ENCODE results near the gene C1QTNF7. TPM values are rescaled to one million over a fixed set of nuclear protein-coding genes. Genes with fewer than 3 reads are reported as not detected.

The C1QTNF7 gene
- total RNA-seq, 1 experiment from 2014 or later, result not detected

- CTCF ChIA-PET, result no interaction called here
- Histone ChIP-seq H3K9me3 (ENCODE audit: control insufficient read depth in 1 of 2, insufficient read depth in 1 of 2, low read depth in 1 of 2, low read length in 2 of 2) (no peaks in the 10 kb centered on the region), H3K9me2 (ENCODE audit: insufficient read depth) (no peaks in the 10 kb centered on the region), H3K36me3 (ENCODE audit: control insufficient read depth in 1 of 2, insufficient read depth in 2 of 2, low read length in 2 of 2) (no peaks in the 10 kb centered on the region), H3K79me2 (ENCODE audit: insufficient read depth, low read length) (no peaks in the 10 kb centered on the region), H3K9ac (ENCODE audit: low read length) (no peak overlapping the region), H3K4me1 (ENCODE audit: control insufficient read depth in 1 of 2, insufficient read depth in 2 of 2, low read length in 2 of 2) (no peaks in the 10 kb centered on the region), H3K4me2 (ENCODE audit: low read length) (no peak overlapping the region), H2AFZ (ENCODE audit: low read depth, low read length, poor library complexity, severe bottlenecking) (no peak overlapping the region), H3K27ac (ENCODE audit: low read depth, low read length) (no peak overlapping the region), H4K20me1 (ENCODE audit: insufficient read depth) (no peaks in the 10 kb centered on the region), H3K27me3 (ENCODE audit: insufficient read depth, low read length) (peaks cover 17% of the 10 kb centered on the region; the same call in 1 of the 2 replicates), H3K4me3 (replicated peaks in 1 of 2; ENCODE audit: low read depth in 1 of 2, low read length in 2 of 2) (no peak overlapping the region)
- POLR2A ChIA-PET, result no interaction called here
- ATAC-seq (no peak), DNase-seq (ENCODE audit: low read depth, low spot score) (no peak)
- intact Hi-C loops (cut with micrococcal nuclease), result no loop called here
- RAD21 ChIA-PET (ENCODE audit: low non-redundant PET in 1 of 2, low total read pairs in 2 of 2, uncharacterized antibody in 2 of 2, unreplicated experiment in 2 of 2), result no interaction called here
- BruUV-seq (replicated peaks), result no TSS peak
- TF ChIP-seq ZFX (IDR thresholded peaks at IDR 0.05) (no peak), REST (IDR thresholded peaks at IDR 0.05; ENCODE audit: low read depth) (no peak), TCF7L2 (IDR thresholded peaks at IDR 0.05; ENCODE audit: borderline replicate concordance, extremely low read depth, insufficient read depth, insufficient read length) (no peak), RAD21 (IDR thresholded peaks at IDR 0.05; ENCODE audit: low read depth) (no peak), CEBPB (IDR thresholded peaks at IDR 0.05; ENCODE audit: low read depth) (no peak), EZH2 (IDR thresholded peaks at IDR 0.05) (no peak), JUND (IDR thresholded peaks at IDR 0.05) (no peak)
Observed at GRCh38 chr4:15459706-15460105, 31.9 kb downstream of the C1QTNF7 start.

DNA sequence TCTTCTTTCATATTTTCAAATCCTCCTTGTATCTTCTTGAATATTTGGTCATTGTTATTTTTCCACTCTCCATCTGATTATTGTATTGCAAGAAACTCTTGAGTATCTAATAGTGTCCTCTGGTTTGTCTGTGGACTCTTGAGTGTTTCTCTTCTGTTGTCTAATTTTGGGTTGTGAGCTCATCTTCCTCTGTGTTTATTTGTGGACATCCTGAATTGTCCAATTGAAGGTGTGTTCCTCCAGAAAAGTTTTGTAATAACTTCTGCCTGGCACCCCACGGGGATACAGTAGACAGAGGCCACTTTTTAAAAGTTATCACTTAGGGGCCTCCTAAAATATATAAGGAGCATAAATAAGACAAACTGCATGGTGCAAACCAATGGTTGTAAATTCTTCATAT, 38.8 kb downstream of the C1QTNF7 start:
- no peak for ATAC-seq
- no peaks in the 10 kb centered on the region for H3K9me2 ChIP-seq (ENCODE audit: insufficient read depth)
- BruUV-seq (replicated peaks), result no TSS peak
- no peak overlapping the region for H3K4me2 ChIP-seq (ENCODE audit: low read length)
- no peaks in the 10 kb centered on the region for H3K9me3 ChIP-seq (ENCODE audit: control insufficient read depth in 1 of 2, insufficient read depth in 1 of 2, low read depth in 1 of 2, low read length in 2 of 2)
- no peaks in the 10 kb centered on the region for H3K36me3 ChIP-seq (ENCODE audit: control insufficient read depth in 1 of 2, insufficient read depth in 2 of 2, low read length in 2 of 2)
- no peak overlapping the region for H3K4me3 ChIP-seq (replicated peaks in 1 of 2; ENCODE audit: low read depth in 1 of 2, low read length in 2 of 2)
- intact Hi-C loops (cut with micrococcal nuclease), result no loop called here
- H3K27ac ChIP-seq (ENCODE audit: low read depth, low read length), result no peak overlapping the region
- TF ChIP-seq SP1 (IDR thresholded peaks at IDR 0.05; ENCODE audit: low read depth) (no peak), POLR2A (IDR thresholded peaks at IDR 0.05; ENCODE audit: borderline replicate concordance, extremely low read depth, insufficient read depth, insufficient read length) (no peak), RAD21 (IDR thresholded peaks at IDR 0.05; ENCODE audit: low read depth) (no peak), YY1 (IDR thresholded peaks at IDR 0.05; ENCODE audit: extremely low read depth, insufficient replicate concordance, low read depth, low read length) (no peak), EGR1 (IDR thresholded peaks at IDR 0.05; ENCODE audit: low read depth) (no peak), JUND (IDR thresholded peaks at IDR 0.05) (no peak), CBX3 (IDR thresholded peaks at IDR 0.05; ENCODE audit: low read depth) (no peak)
- no peak overlapping the region for H3K9ac ChIP-seq (ENCODE audit: low read length)
- ChIA-PET RAD21 (ENCODE audit: low non-redundant PET in 1 of 2, low total read pairs in 2 of 2, uncharacterized antibody in 2 of 2, unreplicated experiment in 2 of 2) (no interaction called here), POLR2A (no interaction called here), CTCF (no interaction called here)
- no peaks in the 10 kb centered on the region for H4K20me1 ChIP-seq (ENCODE audit: insufficient read depth)
- H3K27me3 ChIP-seq (ENCODE audit: insufficient read depth, low read length), result no peaks in the 10 kb centered on the region
- no peaks in the 10 kb centered on the region for H3K79me2 ChIP-seq (ENCODE audit: insufficient read depth, low read length)
- H3K4me1 ChIP-seq (ENCODE audit: control insufficient read depth in 1 of 2, insufficient read depth in 2 of 2, low read length in 2 of 2), result no peaks in the 10 kb centered on the region
- no peak overlapping the region for H2AFZ ChIP-seq (ENCODE audit: low read depth, low read length, poor library complexity, severe bottlenecking)
- DNase-seq (ENCODE audit: low read depth, low spot score), result no peak
